Inflammatory macrophage treated with lipopolysaccharide for 1 hour (primary cell): ENCODE data around the gene SYK.

Experiments
- DNase-seq, 2 donors: peaks; one replicate each; pipeline ENCODE4 v3.0.0-alpha.2; 2020 to 2022

Gene SYK

GRCh38 chr9:90854637-90855175 lies 53.1 kb downstream of the SYK start:
- no peak for DNase-seq

- DNase-seq: no peak
Observed at GRCh38 chr9:90855208-90855902, 53.7 kb downstream of the SYK start.

GRCh38 chr9:90857091-90857490 lies 55.5 kb downstream of the SYK start:
- no peak for DNase-seq

GRCh38 chr9:90857855-90858254 lies 56.2 kb downstream of the SYK start:
- no peak for DNase-seq

GRCh38 chr9:90858457-90858901 lies 56.9 kb downstream of the SYK start:
- DNase-seq: no peak

GRCh38 chr9:90860382-90860781 lies 58.8 kb downstream of the SYK start:
- no peak for DNase-seq

- peak; percentile 83 to 90 for DNase-seq
Observed at GRCh38 chr9:90860826-90861225, 59.2 kb downstream of the SYK start.

GRCh38 chr9:90861380-90861779 lies 59.8 kb downstream of the SYK start:
- DNase-seq: no peak

GRCh38 chr9:90861826-90862740 lies 60.5 kb downstream of the SYK start:
- no peak for DNase-seq

GRCh38 chr9:90864779-90865178 lies 63.2 kb downstream of the SYK start:
- no peak for DNase-seq

- DNase-seq: no peak
Observed at GRCh38 chr9:90867101-90867500, 65.5 kb downstream of the SYK start.

- DNase-seq: peak; percentile 75 to 90
Observed at GRCh38 chr9:90868555-90868954, 66.9 kb downstream of the SYK start.

GRCh38 chr9:90869361-90869760 lies 67.7 kb downstream of the SYK start:
- peak; percentile 71 to 76 for DNase-seq

GRCh38 chr9:90870621-90871326 lies 69.2 kb downstream of the SYK start:
- peak; percentile 93 to 97 for DNase-seq

GRCh38 chr9:90871327-90871935 lies 69.8 kb downstream of the SYK start:
- no peak for DNase-seq

GRCh38 chr9:90872835-90873294 lies 71.2 kb downstream of the SYK start:
- DNase-seq: peak; percentile 16 to 64

GRCh38 chr9:90873422-90873821 lies 71.8 kb downstream of the SYK start:
- no peak for DNase-seq

GRCh38 chr9:90874194-90874593 lies 72.6 kb downstream of the SYK start:
- no peak for DNase-seq

GRCh38 chr9:90878562-90878961 lies 76.9 kb downstream of the SYK start:
- DNase-seq: no peak

GRCh38 chr9:90880066-90880465 lies 78.4 kb downstream of the SYK start:
- no peak for DNase-seq

- DNase-seq: no peak
Observed at GRCh38 chr9:90880669-90881068, 79.0 kb downstream of the SYK start.

- no peak for DNase-seq
Observed at GRCh38 chr9:90881648-90882047, 80.0 kb downstream of the SYK start.
